NAMALWA (cell line): ENCODE data around the gene ATF5.
A peak's percentile ranks its signal among the peaks of the same experiment; 100 is the strongest.
"Not testable (repeated sequence)": the region's sequence is repeated elsewhere in the genome, so short reads cannot be mapped to it uniquely, and the experiment has no call there.

Source experiments
- DNase-seq: peaks from one replicate; pipeline ENCODE4 v3.0.0-alpha.2; 2015; ENCODE audit warnings: low spot score

Gene ATF5

DNA sequence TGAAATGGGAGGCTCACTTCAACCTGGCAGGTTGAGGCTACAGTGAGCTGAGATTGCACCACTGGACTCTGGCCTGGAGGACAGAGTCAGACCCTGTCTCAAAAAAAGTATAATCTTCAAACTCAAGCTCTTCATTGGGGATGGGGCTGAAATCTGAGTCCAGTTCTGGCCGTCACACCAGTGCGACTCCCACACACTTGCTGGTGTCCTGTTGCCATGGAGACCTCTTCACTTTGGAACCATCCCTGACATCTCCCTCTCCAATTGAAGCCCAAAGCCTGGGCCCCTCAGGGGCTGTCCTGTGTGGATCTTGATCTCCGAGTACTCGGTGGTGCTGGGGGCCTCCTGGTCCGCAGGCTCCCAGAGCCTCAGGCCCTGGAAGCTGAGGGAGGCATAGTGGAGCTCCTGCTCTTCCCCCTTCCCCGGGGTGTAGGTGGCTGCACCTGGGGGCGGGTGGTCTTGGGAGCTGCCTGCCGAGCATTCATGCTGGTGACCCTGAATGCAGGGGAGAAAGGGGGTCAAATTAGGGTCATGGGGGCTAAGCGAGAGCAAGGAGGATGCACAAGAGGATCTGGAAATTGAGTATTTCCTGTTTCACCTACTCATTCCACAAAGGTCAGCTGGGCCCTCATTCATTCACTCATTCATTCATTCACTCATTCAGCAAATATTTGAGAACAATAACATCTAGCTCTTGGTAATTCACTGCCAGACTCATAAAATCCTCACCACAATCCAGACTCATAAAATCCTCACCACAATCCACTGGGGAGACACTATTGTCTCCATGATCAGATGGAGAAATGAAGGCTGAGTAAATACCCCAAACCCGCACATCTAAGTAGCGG is 21.0 kb downstream of the ATF5 start:
- no peak for DNase-seq

DNA sequence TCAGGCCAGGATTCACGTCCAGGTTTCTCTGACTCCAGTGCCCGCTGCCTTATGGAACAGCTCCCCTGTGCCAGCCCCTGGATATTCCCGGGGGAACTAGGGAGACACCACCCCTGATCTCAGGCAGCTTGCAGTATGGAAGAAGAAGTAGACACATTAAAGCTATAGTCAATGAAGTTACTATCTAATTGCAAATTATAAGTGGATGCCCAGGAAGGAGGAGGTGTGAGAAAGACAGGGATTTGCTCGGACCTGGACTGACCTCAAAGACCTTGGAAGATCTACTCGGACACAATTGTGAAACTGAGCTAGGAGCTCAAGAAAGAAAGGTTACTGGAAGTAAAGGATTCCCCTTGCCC is 21.6 kb downstream of the ATF5 start:
- no peak for DNase-seq

GRCh38 chr19:49950956-49951526 is 22.0 kb downstream of the ATF5 start:
- DNase-seq: no peak

DNA sequence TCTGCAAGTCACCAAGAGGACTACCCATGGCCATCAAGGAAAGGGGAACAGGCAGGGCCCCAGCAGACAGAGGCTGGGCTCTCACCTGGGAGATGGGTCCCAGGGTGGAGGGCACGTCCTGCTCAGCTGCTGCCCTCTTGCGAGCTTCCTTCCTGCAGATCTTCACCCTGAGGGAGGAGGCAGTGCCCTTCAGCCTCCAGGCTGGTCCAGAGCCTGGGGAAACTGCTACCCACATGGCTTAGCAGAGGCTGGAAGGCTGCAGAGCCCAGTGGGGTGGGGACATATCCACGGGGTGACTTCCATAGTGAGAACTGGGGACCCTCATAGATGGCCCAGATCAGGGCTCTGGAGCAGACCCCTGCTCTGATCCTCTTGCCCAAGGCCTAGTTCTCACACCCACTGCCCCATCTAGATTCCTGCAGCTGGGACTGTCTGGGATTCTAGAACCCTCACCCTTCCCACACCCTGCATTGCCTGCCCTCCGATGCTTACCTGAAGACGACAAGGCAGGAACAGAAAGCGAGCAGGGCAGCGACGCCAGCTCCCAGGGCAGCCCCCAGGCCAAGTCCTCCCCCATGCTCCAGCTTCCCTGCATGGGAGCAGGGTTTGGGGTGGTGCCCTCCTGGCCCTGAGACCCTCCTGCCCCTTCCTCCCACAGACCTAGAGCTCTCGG is 22.9 kb downstream of the ATF5 start:
- no peak for DNase-seq

GRCh38 chr19:49952479-49952836 is 23.5 kb downstream of the ATF5 start:
- no peak for DNase-seq

- DNase-seq: no peak
Observed at GRCh38 chr19:49952906-49953305, 23.9 kb downstream of the ATF5 start.

DNA sequence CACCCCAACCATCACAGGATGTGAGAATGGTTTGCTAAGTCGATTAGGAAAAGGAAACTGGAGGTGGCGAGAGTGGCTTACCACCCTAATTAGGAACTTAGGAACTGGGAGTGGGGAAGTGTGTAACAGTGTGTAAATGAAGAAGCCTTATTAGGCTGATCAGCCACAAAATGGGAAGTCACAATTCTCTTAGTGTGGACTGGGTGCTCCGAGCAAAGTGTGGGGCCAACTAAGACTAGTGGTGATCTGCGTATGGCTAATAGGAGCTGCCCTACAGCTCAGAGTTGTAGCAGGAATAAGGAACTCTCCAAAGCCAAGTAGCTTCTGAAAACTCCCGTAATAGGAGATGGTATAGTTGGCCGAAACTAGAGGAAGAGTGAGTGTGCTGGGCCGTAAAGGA is 24.4 kb downstream of the ATF5 start:
- no peak for DNase-seq

GRCh38 chr19:49954092-49954829 is 25.3 kb downstream of the ATF5 start:
- peak; percentile 31 for DNase-seq

GRCh38 chr19:49954933-49955332 is 25.9 kb downstream of the ATF5 start:
- DNase-seq: no peak

- no peak for DNase-seq
Observed at GRCh38 chr19:49956115-49956495, 27.1 kb downstream of the ATF5 start.

DNA sequence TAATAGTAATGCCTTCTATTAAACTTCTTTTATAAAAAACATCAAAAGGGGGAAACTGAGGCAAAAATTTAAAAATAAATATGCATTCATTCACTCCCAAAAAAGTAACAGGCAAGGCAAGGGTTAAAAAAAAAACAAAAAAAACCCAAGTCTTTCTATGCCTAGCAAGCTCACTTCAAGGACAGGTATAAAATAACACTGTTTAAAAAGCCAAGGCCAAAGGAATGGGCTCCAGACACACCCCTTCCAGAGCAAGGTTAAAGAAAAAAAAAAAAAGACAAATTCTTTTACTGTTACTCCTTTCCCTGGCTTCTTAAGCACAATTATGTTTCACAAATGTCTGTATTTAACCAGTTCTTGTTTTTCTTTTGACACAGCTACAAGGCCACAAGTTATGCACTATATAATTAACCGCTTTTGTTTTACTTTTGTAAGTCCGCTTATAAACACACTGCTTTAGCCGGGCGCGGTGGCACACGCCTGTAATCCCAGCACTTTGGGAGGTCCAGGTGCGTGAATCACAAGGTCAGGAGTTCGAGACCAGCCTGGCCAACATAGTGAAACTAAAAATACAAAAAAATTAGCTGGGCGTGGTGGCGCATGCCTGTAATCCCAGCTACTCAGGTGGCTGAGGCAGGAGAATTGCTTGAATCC is 28.4 kb downstream of the ATF5 start:
- no peak for DNase-seq

GRCh38 chr19:49958144-49958543 is 29.1 kb downstream of the ATF5 start:
- DNase-seq: not testable (repeated sequence)

- not testable (repeated sequence) for DNase-seq
Observed at GRCh38 chr19:49958596-49958995, 29.6 kb downstream of the ATF5 start.

GRCh38 chr19:49959892-49960291 is 30.9 kb downstream of the ATF5 start:
- not testable (repeated sequence) for DNase-seq

GRCh38 chr19:49960980-49961379 is 32.0 kb downstream of the ATF5 start, which contains the start of gene SIGLEC11:
TSS of gene SIGLEC11 (minus strand) at chr19:49961172. CDS start at chr19:49961081, 91 bp downstream.
- not testable (repeated sequence) for DNase-seq

DNA sequence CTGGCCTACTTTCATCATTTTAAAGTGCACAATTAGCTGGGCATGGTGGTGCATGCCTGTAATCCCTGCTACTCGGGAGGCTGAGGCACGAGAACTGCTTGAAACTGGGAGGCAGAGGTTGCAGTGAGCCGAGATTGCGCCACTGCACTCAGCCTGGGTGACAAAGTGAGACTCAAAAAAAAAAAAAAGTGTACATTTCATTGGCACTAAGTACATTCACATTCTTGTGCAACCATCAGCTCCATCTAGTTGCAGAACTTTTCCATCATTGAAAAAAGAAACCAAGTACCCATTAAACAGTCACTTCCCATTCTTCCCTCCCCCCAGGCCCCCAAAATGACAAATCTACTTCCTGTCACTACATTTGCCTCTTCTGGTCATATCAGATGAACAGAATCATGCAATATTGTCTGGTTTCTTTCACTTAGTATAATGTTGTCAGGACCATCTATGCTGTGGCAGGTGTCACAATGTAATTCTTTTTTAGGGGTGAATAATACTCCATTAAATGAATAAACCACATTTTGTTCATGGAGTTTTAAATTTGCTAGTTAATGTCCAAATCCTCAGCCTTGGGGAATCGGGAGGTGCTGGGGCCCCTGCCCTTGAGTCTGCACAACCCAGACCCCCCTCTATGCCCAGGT is 39.4 kb downstream of the ATF5 start:
- DNase-seq: no peak

DNA sequence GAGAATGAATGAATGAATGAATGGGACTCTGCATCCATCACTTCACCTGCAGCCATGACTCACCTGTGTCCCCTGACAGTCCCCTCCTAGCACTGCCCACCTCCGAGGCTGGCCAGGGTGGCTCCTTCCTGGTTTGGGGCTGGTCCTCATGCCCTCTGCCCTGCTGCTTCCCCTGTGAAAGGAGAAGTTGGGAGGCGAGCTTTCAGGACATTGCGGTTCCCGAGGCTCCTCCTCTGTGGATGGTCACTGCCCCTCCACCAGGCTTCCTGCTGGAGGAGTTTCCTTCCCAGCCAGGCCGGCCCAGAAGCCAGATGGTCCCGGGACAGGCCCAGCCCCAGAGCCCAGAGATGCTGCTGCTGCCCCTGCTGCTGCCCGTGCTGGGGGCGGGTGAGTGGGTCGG is 40.4 kb downstream of the ATF5 start:
- DNase-seq: not testable (repeated sequence)

DNA sequence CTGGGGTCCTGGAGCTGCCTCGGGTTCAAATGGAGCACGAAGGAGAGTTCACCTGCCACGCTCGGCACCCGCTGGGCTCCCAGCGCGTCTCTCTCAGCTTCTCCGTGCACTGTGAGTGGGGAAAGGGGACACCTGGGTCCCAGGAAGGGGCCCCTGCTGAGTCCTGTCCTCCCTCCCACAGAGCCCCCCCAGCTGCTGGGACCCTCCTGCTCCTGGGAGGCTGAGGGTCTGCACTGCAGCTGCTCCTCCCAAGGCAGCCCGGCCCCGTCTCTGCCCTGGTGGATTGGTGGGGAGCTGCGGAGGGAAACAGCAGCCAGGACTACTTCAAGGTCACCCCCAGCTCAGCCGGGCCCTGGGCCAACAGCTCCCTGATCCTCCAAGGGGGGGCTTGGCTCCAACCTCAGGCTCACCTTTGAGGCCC is 43.0 kb downstream of the ATF5 start:
- DNase-seq: no peak

GRCh38 chr19:49972841-49973240 is 43.8 kb downstream of the ATF5 start:
- DNase-seq: no peak

DNA sequence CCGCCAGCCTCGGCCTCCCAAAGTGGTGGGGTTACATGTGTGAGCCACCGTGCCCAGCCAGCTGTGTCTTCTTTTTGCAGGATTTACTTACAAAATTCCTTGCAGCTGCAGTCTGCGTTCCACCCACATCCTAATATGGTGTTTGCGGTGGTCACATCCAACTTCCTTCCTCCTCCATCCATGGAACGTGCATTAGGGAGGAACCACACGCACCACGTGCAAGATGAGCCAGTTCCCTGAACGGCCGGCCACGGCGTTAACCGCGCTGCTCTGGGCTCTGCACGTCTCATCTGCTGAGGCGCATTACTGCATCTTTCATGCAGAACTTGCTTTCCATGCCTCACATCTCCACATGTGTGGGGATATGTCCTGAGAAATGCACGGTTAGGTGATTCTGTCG is 45.0 kb downstream of the ATF5 start:
- DNase-seq: no peak

GRCh38 chr19:49975051-49975450 is 46.0 kb downstream of the ATF5 start:
- no peak for DNase-seq
